GM18517 (cell line): ENCODE measurements around the gene KIAA0825.
"Not testable (repeated sequence)": the region's sequence is repeated elsewhere in the genome, so short reads cannot be mapped to it uniquely, and the experiment has no call there.

ENCODE experiments used
- ATAC-seq: cut with Tn5 transposase; IDR thresholded peaks from one replicate; pipeline ENCODE4 v1.9.1; 2021; ENCODE audit warnings: mild to moderate bottlenecking, moderate library complexity; ENCODE audit not compliant: unreplicated experiment

The KIAA0825 gene

DNA sequence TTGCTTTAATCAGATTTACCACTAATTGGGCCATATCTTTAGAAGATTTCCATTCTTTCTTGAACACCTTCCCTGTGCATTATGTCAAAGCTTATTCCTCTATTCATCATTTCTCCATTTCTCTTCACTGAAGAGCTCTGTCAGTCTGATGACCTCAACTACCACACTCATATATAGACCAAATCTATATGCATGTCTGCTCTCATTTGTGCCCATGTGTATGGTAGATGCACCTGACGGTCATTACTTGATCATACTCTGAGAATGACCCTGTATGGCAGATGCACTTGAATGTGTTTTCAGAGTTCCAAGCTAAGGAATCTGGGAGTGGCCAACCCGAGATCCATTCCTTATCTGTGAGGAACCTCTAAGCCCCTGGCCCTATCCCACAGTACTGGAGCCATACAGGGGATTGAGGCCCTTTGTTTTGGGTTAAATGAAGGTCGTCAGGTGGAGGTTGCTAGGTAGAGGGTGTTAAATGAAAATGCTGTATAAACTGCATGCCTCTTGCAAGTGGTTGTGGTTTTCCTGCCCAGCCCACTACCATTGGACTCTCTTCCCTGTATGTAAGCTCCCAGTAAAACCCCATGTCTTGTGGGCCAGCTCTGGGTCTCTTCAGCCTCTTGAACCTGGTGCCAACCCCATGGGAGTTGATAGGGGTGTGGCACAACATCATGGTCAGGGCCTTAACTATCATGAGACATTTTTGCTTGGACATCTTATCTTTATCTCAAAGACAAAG lies 229.5 kb downstream of the KIAA0825 start:
- ATAC-seq, result no peak

DNA sequence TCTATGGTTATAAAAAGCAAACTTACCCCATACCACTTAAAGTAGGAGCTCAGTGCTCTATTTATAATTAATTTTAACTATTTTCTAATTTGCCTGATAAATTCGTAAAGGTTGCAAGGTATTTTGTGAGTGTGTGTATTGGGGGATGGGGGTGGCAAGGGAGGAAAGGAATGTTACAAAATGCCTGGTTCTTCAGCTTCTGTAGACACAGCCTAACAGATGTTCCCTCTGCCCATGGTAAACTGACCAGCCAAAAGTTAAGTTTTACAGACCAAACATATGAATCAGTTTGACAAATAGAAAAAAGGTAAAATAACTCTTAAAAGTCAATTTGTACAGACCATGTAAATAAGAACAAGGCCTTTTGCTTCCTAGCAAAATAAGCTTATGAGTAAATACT lies 232.6 kb downstream of the KIAA0825 start:
- ATAC-seq, result no peak

DNA sequence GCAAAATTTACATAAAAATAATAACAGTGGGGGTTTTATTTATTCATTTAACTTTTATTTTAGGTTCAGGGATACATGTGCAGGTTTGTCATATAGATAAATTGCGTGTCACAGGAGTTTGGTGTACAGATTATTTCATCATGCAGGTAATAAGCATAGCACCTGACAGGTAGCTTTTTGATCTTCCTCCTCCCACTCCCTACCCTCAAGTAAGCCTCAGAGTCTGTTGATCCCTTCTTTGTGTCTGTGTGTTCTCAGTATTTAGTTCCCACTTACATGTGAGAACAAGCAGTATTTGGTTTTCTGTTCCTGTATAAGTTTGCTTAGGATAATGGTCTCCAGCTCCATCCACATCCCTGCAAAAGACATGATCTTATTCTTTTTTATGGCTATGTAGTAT lies 240.3 kb downstream of the KIAA0825 start:
- no peak for ATAC-seq

DNA sequence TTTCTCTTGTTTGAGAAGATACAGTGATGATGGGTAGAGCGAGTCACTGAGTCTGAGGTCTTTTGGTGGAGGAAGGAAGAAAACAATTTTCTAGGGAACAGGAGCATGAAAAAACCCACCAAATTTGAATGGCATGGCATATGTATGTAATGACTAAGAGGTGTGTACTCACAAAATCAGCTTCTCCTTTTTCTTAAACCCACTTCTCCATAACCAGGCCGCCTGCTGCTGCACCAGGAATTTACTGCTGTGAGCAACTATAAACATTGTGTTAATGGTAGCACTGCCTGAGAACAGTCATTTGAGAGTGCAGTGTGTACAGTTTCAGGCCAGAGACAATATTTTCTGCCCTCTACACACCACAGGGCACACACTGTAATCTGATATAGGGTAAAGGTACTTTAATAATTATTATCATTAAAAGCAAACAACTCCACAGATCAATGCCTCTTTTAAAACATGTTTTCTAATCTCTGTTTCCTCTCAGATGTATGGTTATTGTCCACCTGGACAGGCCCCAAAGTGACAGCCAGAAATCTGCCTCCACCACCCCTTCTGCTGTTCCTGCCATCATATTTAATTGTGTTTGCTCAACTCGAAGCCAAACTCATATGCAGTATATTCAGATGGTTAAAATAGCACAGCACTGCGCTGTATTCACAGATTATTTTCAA lies 241.6 kb downstream of the KIAA0825 start:
- no peak for ATAC-seq

DNA sequence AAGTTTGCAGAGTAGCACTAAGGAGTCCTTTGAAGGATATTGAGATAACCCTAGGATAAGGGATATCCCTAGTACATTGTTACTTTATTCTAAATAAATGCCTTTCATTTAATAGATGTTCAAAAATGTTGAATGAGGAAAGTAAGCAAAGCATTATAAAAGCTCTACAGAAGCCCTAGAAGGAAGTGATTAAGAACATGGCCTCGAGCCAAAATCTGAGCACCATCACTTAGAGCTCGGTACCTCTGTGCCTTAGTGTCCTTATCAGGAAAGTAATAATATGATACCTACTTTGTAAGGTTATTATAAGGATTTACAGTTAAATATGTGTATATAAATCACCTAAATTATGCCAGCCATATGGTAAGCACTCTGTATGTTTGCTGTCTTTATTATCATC lies 242.6 kb downstream of the KIAA0825 start:
- no peak for ATAC-seq

DNA sequence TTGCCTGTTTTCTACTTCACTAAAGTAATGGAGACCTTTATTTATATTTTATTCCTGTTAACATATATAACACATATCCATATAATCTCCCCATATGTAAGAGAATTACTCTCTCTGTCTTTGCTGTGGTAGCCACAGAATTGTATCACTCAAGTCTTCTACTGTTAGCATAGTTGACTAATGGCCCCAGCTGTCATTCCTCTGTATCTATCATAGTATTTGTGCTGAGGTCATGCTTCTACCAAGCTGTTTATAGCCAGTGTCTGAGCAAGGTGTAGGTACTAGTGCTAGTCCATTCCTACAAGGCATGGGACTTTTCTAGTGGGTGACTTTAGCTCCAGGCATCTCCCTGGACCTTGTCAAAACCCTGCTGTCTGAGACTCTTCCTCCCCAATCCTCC lies 244.1 kb downstream of the KIAA0825 start:
- ATAC-seq, result no peak

DNA sequence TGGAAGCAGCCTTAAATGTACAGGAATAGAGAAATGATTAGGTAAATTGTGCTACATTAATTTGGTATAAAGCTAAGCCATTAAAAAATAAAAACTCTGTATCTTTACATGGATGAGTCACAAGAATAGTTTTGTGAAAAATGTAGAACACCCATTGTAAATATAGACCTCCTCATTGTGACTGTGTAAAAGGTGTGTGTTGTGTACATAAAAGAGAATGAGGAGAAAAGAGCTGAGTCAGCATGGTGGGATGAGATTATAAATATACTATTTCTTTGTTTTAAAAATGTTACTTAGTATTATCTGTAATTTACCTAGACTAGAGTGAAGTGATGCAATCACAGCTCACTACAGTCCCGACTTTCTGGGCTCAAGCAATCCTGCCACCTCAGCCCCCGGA lies 250.5 kb downstream of the KIAA0825 start:
- no peak for ATAC-seq

DNA sequence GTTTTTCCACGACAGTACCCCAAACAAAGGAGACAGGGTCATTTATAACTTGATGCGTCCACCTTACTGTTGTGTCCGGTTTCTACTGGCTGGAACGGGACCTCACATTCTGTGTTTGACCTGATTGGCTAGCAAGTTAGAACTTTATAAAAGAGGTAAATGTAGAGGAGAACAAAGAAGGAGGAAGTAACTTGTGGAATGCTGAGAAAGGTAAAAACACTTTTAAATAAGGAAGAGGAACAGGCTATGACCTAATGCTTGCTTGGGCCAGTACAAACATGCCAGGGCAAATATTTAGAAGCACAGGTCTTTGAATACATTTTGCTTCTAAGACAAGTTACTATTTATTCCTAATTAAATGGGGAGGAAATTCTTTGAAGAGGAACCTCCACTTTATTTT lies 251.6 kb downstream of the KIAA0825 start:
- ATAC-seq, result no peak

DNA sequence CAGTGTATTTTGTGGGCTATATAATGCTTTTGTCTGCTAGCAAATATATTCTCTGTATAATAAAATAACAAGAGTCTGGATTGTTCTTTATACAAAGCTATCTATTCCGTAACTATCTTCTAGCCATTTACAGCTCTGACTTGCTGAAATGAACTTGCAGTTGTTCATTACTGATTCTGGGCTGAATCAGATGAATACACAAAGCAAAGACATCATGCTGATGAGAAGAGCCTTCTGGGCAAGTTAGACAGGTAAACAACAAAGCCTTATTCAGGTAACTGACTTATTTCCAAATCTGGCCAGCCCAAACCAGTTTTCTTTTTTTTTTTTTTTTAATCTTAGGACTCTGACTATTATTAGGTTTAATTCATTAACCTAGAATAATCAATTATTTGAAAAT lies 255.5 kb downstream of the KIAA0825 start:
- no peak for ATAC-seq

DNA sequence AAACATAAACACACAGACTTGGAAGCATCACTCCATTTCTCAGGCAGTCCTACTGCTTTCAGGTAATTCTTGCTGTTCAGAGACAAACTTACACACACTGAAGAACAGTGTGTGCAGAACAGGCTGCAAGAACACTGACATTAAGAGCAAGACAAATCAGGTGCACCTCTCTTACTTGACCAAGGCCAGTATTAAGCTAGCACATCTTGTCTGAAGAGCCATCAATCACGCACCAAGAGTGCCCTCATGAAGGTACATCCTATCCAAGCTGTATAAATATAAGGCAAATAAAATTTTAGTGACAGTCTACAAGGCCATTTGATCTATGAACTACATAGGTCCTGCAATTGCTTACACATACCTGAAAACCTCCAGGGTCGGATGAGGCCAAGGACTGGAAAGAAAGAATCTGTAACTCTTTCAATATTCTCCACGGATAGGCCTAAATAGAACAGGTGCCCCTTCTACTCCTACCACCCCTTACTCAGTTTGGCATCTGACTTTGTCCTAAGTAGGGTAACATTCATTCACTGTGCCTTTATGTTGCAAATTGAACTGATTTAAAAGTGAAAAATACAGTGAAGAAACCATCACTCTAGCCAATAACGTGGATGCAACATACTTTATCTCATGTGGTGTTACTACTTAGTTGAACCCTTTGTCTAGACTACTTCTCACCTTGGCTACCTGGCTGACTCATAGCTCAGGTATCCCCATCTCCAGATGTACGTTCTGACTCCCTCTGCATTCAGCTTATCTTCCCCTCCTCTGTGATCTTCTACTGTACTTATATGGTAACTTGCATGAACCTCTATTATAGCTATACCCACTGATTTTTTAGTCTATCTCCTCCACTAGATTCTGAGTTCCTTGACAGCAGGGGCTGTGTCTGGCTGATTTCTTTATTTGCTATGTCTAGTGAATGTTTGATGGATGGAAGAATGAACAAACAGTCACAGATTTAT lies 256.3 kb downstream of the KIAA0825 start:
- no peak for ATAC-seq

DNA sequence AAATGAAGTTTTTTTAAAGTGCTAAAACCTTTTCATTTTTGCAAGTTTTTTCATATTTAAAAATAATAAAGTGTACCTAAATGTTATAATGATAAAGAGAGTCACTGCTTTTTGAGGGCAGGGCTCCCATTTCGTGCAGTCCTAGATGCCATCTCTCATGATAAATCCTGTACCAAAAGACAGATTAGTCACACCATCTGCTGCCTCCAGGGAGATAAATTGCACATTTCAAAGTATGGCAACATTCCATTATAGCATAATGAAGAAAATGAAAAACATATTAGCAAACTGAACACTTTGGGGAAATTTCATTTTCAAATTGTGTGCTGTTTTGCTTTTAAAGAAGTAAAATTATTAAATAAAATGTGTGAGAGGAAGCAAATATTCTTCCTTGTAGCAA lies 257.2 kb downstream of the KIAA0825 start:
- no peak for ATAC-seq

DNA sequence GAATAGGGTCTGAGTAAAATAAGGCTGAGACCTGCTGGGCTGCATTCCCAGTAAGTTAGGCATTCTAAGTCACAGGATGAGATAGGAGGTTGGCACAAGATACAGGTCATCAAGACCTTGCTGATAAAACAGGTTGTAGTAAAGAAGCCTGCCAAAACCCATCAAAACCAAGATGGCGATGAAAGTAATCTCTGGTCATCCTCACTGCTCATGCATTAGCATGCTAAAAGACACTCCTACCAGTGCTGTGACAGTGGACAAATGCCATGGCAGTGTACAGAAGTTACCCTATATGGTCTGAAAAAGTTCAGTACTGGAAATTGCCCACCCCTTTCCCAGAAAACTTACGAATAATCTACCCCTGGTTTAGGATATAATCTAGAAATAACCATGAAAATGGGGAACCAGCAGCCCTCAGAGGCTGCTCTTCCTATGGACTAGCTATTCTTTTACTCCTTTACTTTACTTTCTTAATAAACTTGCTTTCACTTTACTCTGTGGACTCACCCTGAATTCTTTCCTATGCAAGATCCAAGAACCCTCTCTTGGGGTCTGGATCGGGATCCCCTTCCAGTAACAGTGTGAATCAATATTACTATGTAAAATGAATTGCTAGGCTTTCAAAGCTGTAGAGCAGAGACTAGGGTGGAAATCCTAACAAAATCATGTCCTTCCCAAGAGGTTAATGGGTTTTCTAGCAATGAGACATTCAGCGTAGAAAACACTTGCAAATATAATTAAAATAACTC lies 257.8 kb downstream of the KIAA0825 start:
- ATAC-seq, result no peak

DNA sequence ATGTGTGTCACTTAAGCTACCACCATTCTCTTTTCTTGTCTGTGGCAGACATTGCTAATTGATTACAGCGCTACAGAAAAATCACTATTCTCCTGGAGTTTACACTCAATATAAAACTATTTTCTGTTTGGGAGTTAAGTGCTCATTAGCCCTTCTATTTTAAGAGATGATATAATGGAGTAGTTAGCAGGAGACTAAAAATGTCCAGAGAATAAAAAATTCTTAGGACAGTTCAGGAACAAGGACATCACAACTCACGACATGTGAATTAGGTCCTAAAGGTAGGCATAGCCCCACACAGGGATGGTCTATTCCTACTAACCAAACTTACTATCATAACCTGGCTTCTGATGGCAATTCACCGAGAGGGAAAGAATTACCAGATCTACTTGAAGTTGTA lies 258.5 kb downstream of the KIAA0825 start:
- ATAC-seq, result no peak

DNA sequence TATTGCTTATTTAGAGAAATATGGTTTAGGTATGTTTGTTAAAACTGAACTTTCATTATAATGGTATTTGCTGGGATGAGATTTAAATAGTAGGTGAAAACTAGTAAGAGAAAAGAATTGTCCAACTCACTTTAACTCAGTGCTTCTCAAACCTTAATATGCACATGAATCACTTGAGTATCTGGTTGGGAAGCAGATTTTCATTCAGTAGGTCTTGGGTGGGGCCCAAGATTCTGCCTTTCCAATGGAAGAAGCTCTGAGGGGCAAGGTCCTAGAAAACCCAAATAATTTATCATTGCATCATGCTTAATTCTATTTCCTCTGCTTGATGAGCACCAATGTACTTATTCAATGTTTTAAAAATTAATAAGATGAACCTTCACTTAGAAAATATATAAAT lies 262.6 kb downstream of the KIAA0825 start:
- no peak for ATAC-seq

DNA sequence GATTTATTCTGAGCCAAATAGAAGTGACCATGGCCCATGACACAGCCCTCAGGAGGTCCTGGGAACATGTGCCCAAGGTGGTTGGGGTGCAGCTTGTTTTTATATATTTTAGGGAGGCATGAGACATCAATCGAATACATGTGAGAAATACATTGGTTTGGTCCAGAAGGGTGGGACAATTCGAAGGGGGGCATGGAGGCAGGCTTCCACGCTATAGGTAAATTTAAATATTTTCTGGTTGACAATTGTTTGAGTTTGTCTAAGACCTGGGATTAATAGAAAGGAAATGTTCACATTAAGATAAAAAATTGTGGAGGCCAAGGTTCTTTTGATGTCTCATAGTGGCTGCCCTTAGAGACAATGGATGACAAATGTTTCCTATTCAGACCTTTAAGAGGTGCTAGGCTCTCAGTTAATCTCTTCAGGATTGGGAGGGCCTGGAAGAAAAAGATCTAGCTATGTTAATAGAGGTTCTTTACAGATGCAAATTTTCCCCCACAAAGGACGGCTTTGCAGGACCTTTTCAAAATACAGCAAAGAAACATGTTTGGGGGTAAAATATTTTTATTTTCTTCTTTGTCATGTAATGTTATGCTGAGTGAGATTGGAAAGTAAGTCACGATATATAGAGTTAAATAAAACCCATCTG lies 263.4 kb downstream of the KIAA0825 start:
- ATAC-seq, result not testable (repeated sequence)

DNA sequence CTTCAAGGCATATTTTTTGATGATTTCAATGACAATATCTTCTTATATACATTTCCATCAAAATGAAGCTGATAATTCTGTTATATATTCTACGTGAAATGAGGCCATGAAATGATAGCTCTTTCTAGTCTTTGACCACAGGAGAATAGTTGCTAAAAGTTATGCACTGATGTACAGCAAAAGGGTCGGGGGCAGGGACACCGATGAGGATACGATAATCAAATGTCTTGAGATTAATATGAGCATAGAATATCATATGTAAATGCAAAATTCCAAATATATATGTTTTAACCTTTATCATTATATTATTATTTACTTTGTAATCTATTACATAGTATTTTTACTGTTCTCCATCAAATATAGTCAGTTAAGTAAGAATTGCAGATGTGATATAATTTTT lies 264.8 kb downstream of the KIAA0825 start:
- no peak for ATAC-seq

DNA sequence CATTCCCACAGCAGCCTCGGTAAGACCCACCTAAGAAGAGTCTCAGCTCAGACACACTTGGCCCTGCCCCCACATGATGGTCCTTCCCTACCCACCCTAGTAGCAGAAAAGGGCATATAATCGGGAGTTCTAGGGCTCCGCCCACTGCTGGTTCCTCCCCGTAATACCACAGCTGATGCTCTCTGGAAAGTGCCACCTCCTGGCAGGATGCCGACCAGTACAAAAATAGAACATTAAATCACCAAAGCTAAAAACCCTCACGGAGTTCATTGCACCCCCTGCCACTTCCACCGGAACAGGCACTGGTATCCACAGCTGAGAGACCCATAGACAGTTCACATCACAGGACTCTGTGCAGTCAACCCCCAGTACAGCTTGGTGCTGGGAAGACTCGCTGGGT lies 271.3 kb downstream of the KIAA0825 start:
- ATAC-seq, result no peak

DNA sequence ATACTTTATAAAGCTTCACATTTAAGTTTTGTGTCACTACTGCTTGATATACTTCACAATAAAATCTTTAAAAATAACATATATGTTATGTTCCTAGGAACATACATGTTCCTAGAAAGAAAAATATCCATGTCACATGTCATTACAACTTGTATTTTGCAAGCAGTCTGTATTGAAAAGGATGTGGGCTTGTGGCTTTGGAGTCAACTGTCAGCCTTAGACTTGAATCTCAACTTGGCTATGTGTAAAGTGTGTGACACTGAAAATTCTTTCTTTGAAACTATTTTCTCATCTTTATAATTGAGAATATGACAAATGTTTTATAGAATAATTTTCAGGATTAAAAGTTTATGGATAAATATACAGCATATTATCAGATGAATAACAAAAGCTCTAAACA lies 273.1 kb downstream of the KIAA0825 start:
- no peak for ATAC-seq

DNA sequence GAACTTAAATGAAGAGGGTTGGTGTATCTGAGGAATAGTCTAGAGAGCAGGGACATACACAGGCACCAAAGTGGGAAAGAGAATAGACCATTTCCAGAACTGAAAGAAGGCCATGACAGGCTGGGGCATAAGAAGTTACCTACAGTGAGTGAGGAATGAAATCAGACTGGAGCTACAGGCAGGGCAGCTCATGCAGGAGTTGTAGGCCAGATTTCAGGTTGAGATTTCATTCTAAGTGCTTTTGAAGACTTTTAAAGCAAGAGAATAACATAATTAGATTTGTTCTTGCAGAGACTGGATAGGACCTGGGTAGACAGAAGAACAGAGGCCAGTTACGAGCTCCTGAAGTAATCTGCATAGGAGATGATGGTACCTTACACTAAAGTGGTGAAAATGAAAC lies 280.8 kb downstream of the KIAA0825 start:
- ATAC-seq, result no peak

DNA sequence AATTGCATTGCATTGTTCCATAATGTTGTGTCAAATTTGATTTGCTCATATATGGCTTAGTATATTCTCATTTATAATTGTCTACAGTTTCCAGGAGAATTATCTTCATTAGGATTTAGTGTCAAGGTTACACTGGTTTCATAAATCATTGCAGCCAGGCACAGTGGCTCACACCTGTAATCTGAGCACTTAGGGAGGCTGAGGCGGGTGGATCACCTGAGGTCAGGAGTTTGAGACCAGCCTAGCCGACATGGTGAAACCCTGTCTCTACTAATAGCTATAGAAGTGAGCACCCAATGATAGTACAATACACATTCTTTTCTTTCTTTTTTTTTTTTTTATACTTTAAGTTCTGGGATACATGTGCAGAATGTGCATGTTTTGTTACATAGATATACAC lies 282.5 kb downstream of the KIAA0825 start:
- ATAC-seq, result no peak
